Gastrocnemius medialis (tissue), 4 donors: ENCODE measurements around the gene RIN3.

ENCODE experiments used
- CTCF ChIP-seq, 5 experiments: fragments of 450-650 bp in 3 of 5; fragments of 200-600 bp in 2 of 5; sonication (generic) in 2 of 5; IDR thresholded peaks in 4 of 5; conservative IDR thresholded peaks in 1 of 5; 1 replicate in 4 of 5; 2 replicates in 1 of 5; pipeline ENCODE4 v1.5.1; 2016 to 2019; ENCODE audit warnings: antibody characterized with exemption in 5 of 5, mild to moderate bottlenecking in 3 of 5, moderate library complexity in 3 of 5
- POLR2A ChIP-seq, 2 donors: fragments of 450-650 bp; IDR thresholded peaks; one replicate each; pipeline ENCODE4 v1.6.1; 2017; ENCODE audit warnings: antibody characterized with exemption in 2 of 2, mild to moderate bottlenecking in 2 of 2, moderate library complexity in 2 of 2

- no peak for TF ChIP-seq CTCF (IDR thresholded peaks at IDR 0.05 in 4 of 5, conservative IDR thresholded peaks at IDR 0.05 in 1 of 5)
- no peak for TF ChIP-seq POLR2A (IDR thresholded peaks at IDR 0.05)
Measured at GRCh38 chr14:92558319-92558718, 44.7 kb downstream of the RIN3 start.
